Measurements from ENCODE around the gene CDK12.

GRCh38 chr17:39541652-39542051 lies 80.4 kb downstream of the CDK12 start:
- TF ChIP-seq CTCF (IDR thresholded peaks at IDR 0.05) (no peak), POLR2A (IDR thresholded peaks at IDR 0.05) (no peak)
